Neuronal stem cell (in vitro differentiated cells): ENCODE data around the gene NPAS3.
A peak's percentile ranks its signal among the peaks of the same experiment; 100 is the strongest.

Experiments used
- DNase-seq: peaks from one replicate; pipeline ENCODE4 v3.0.0-alpha.2; 2013; ENCODE audit warnings: low spot score
- H2AFZ ChIP-seq: one replicate; pipeline ENCODE4 v1.6.1; 2013; ENCODE audit warnings: mild to moderate bottlenecking, low read length, inconsistent platforms
- H2AK5ac ChIP-seq: 2 replicates; pipeline ENCODE4 v1.6.1; 2013; ENCODE audit warnings: low read depth, mild to moderate bottlenecking, inconsistent platforms, low read length, moderate library complexity, mixed read lengths
- H2BK120ac ChIP-seq: 2 replicates; pipeline ENCODE4 v1.6.1; 2013; ENCODE audit warnings: low read depth, mild to moderate bottlenecking, inconsistent platforms, low read length, moderate library complexity, mixed read lengths
- H2BK12ac ChIP-seq: one replicate; pipeline ENCODE4 v1.6.1; 2013; ENCODE audit warnings: low read length, inconsistent platforms
- H2BK15ac ChIP-seq: 2 replicates; pipeline ENCODE4 v1.6.1; 2013; ENCODE audit warnings: mild to moderate bottlenecking, low read length, inconsistent platforms, mixed read lengths
- H2BK5ac ChIP-seq: one replicate; pipeline ENCODE4 v1.6.1; 2013; ENCODE audit warnings: inconsistent platforms, mild to moderate bottlenecking, low read length, moderate library complexity
- H3K14ac ChIP-seq: one replicate; pipeline ENCODE4 v1.6.1; 2013; ENCODE audit warnings: low read length, inconsistent platforms
- H3K18ac ChIP-seq: 2 replicates; pipeline ENCODE4 v1.6.1; 2013; ENCODE audit warnings: low read length, inconsistent platforms
- H3K23ac ChIP-seq: 2 replicates; pipeline ENCODE4 v1.6.1; 2013; ENCODE audit warnings: low read depth, mild to moderate bottlenecking, mixed read lengths, low read length, inconsistent platforms; ENCODE audit not compliant: poor library complexity
- H3K27ac ChIP-seq: replicated peaks from 3 replicates; pipeline ENCODE4 v1.5.1; 2013; ENCODE audit warnings: low read length, inconsistent platforms
- H3K27me3 ChIP-seq, 3 experiments: 2 replicates each; pipeline ENCODE4 v1.6.1; 2013; ENCODE audit warnings: low read length in 3 of 3, mild to moderate bottlenecking in 2 of 3, inconsistent platforms in 1 of 3, low read depth in 1 of 3, mixed read lengths in 1 of 3, moderate library complexity in 1 of 3; ENCODE audit not compliant: control insufficient read depth in 3 of 3, insufficient read depth in 3 of 3
- H3K36me3 ChIP-seq, 2 donors: replicated peaks in 1 of 2; 2 replicates each; pipeline ENCODE4 v1.6.1; 2013; ENCODE audit warnings: low read length in 2 of 2; ENCODE audit not compliant: control insufficient read depth in 2 of 2, insufficient read depth in 2 of 2
- H3K4ac ChIP-seq: 2 replicates; pipeline ENCODE4 v1.6.1; 2013; ENCODE audit warnings: inconsistent platforms, mild to moderate bottlenecking, low read length, moderate library complexity
- H3K4me1 ChIP-seq, 2 donors: 1 replicate in 1 of 2; 2 replicates in 1 of 2; pipeline ENCODE4 v1.6.1; 2013; ENCODE audit warnings: low read length in 2 of 2, low read depth in 1 of 2; ENCODE audit not compliant: control insufficient read depth in 2 of 2, insufficient read depth in 1 of 2
- H3K4me2 ChIP-seq: one replicate; pipeline ENCODE4 v1.6.1; 2013; ENCODE audit warnings: mild to moderate bottlenecking, low read length, inconsistent platforms; ENCODE audit not compliant: insufficient read depth, poor library complexity, severe bottlenecking
- H3K4me3 ChIP-seq, 2 donors: 2 replicates each; pipeline ENCODE4 v1.5.1; 2013; ENCODE audit warnings: low read length in 2 of 2, mild to moderate bottlenecking in 2 of 2, inconsistent platforms in 1 of 2, moderate library complexity in 1 of 2
- H3K79me1 ChIP-seq: one replicate; pipeline ENCODE4 v1.6.1; 2013; ENCODE audit warnings: low read depth, mild to moderate bottlenecking, inconsistent platforms, low read length, moderate library complexity
- H3K9ac ChIP-seq: one replicate; pipeline ENCODE4 v1.6.1; 2013; ENCODE audit warnings: mild to moderate bottlenecking, low read depth, low read length, inconsistent platforms; ENCODE audit not compliant: poor library complexity
- H3K9me3 ChIP-seq, 2 donors: replicated peaks in 1 of 2; 2 replicates each; pipeline versions ENCODE3 to v1.6.1; 2013; ENCODE audit warnings: low read length in 2 of 2, mild to moderate bottlenecking in 2 of 2, inconsistent platforms in 1 of 2, low read depth in 1 of 2, mixed read lengths in 1 of 2, moderate library complexity in 1 of 2; ENCODE audit not compliant: control insufficient read depth in 2 of 2, insufficient read depth in 1 of 2
- H4K8ac ChIP-seq: one replicate; pipeline ENCODE4 v1.6.1; 2013; ENCODE audit warnings: low read depth, mild to moderate bottlenecking, inconsistent platforms, low read length, moderate library complexity
- H4K91ac ChIP-seq: one replicate; pipeline ENCODE4 v1.6.1; 2013; ENCODE audit warnings: low read length, low read depth, mild to moderate bottlenecking, inconsistent platforms; ENCODE audit not compliant: poor library complexity
- WGBS, 2 donors: extraction: QIAGEN DNeasy Blood & Tissue Kit; methylation state at CpG; one replicate each; pipeline ENCODE4 v1.1.7; 2013; ENCODE audit warnings: missing lambda C conversion rate in 2 of 2, mixed read lengths in 1 of 2; ENCODE audit not compliant: insufficient read length in 2 of 2, insufficient replicate concordance in 1 of 2; ENCODE audit errors: extremely low coverage in 2 of 2; 5-methylcytosine and 5-hydroxymethylcytosine counted together

The NPAS3 gene

DNA sequence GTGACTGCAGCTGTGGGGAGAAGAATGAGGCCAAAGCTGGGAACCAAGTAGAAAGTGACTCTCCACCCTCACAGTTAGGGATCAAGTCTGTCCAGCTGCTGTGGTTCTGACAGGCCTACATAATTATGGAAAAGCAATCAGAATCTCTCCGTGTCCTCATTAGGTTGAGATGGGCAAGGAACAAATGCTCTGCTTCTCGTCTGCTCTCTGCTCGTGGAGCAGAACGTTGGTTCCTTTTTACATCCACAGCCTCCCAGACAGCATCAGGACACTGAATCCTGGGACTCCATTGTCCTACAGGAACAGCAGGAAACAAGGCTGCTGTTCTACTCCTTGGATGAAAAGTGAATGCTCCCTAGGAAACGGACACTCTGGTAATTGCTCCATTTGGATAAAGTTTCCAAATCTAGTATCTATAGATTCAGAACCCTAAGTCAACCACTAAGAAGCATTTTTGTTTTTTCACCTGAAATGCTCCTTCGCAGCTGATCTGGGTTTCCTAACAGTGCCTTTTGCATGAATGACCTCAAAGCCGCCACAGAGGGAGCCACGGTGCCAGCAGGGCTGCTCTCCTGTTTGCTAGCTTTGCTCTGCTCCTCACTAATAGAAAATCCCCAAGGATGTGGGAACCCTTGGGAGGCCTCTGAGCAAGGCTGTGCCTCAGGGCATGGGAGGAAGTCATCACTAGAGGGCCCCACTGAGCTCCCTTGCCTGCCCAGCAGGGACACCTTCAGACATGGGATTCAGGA is 910.2 kb downstream of the NPAS3 start:
- no peak overlapping the region for H3K4ac ChIP-seq
- H3K9ac ChIP-seq = no peak overlapping the region
- no peaks in the 10 kb centered on the region for H3K9me3 ChIP-seq
- DNase-seq = peak; percentile 85
- H3K4me1 ChIP-seq = peaks cover 2 to 9% of the 10 kb centered on the region in 2 donors
- H2BK15ac ChIP-seq = no peak overlapping the region
- no CpG with 5 or more reads among the region's 8 CpGs for WGBS, 2 donors
- no peak overlapping the region for H3K4me2 ChIP-seq
- H4K8ac ChIP-seq = no peak overlapping the region
- H2BK5ac ChIP-seq = no peak overlapping the region
- no peak overlapping the region for H2BK12ac ChIP-seq
- H3K18ac ChIP-seq = peak overlapping the region; percentile 4
- no peak overlapping the region for H3K23ac ChIP-seq
- no peak overlapping the region for H2AK5ac ChIP-seq
- peak overlapping the region; percentile 47 for H2AFZ ChIP-seq
- no peak overlapping the region for H3K14ac ChIP-seq
- H3K27ac ChIP-seq = no peak overlapping the region
- no peak overlapping the region for H3K4me3 ChIP-seq
- peaks cover 0 to 6% (median 0%) of the 10 kb centered on the region in 3 experiments for H3K27me3 ChIP-seq
- H3K79me1 ChIP-seq = no peaks in the 10 kb centered on the region
- H2BK120ac ChIP-seq = no peak overlapping the region
- H3K36me3 ChIP-seq = no peaks in the 10 kb centered on the region
- no peak overlapping the region for H4K91ac ChIP-seq

DNA sequence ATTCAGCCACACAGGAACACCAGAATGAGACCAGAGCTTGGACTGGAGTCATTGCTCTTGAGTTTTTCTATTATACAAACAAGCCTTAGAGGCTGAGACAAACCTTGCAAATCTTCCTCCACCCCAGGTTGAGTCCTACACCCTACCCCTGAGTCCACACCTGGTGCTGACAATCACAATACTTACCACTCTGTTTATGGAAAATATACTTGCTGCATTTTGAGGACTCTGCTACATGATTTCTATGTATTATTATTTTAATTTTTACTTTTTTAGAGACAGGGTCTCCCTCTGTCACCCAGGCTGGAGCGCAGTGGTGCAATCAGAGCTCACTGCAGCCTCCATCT is 910.7 kb downstream of the NPAS3 start:
- Histone ChIP-seq H3K27me3 (peaks cover 0 to 6% (median 0%) of the 10 kb centered on the region in 3 experiments), H3K23ac (no peak overlapping the region), H3K18ac (no peak overlapping the region), H3K27ac (no peak overlapping the region), H3K14ac (no peak overlapping the region), H2AK5ac (no peak overlapping the region), H4K91ac (no peak overlapping the region), H2BK15ac (no peak overlapping the region), H3K9me3 (no peaks in the 10 kb centered on the region), H3K4ac (no peak overlapping the region), H3K4me2 (no peak overlapping the region), H4K8ac (no peak overlapping the region), H3K4me1 (peaks cover 2 to 9% of the 10 kb centered on the region in 2 donors), H3K79me1 (no peaks in the 10 kb centered on the region), H3K36me3 (no peaks in the 10 kb centered on the region), H2BK5ac (no peak overlapping the region), H3K9ac (no peak overlapping the region), H2BK120ac (no peak overlapping the region), H2BK12ac (no peak overlapping the region), H2AFZ (no peak overlapping the region), H3K4me3 (no peak overlapping the region)
- WGBS, 2 donors = no CpG with 5 or more reads among the region's 1 CpG
- DNase-seq = no peak

DNA sequence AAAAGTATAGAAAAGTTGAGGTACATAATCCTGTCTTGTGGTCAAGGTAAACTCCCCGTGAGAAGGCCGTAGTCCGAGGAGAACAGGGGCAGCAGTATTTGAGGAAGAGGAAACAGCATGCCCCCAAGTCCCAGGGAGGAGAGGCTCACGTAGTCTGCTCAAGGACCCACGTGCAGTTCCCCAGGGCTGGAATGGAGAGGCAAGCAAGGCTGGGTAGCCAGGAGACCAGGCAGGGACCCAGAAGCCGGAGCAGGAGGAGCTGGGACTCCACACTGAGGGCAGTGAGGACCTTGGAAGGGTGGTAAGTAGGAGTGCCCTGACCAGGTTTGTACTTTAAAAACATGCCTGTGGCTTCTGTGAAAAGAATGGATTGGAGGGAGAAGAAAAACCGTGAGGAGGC is 912.1 kb downstream of the NPAS3 start:
- H2AK5ac ChIP-seq = peak overlapping the region; percentile 50
- peak overlapping the region; percentile 8 for H3K23ac ChIP-seq
- no peak overlapping the region for H3K9ac ChIP-seq
- H3K9me3 ChIP-seq = no peaks in the 10 kb centered on the region
- no peak overlapping the region for H4K8ac ChIP-seq
- H3K36me3 ChIP-seq = no peaks in the 10 kb centered on the region
- peak overlapping the region; percentile 53 for H2BK15ac ChIP-seq
- peaks cover 0 to 5% (median 0%) of the 10 kb centered on the region in 3 experiments for H3K27me3 ChIP-seq
- no peak overlapping the region for H2AFZ ChIP-seq
- no peak overlapping the region for H2BK5ac ChIP-seq
- H2BK12ac ChIP-seq = peak overlapping the region; percentile 7
- WGBS, 2 donors = no CpG with 5 or more reads among the region's 7 CpGs
- H3K4me3 ChIP-seq = no peak overlapping the region
- no peak for DNase-seq
- H3K4me2 ChIP-seq = no peak overlapping the region
- no peaks in the 10 kb centered on the region for H3K79me1 ChIP-seq
- no peak overlapping the region for H3K14ac ChIP-seq
- H3K4ac ChIP-seq = no peak overlapping the region
- H3K27ac ChIP-seq = no peak overlapping the region
- no peak overlapping the region for H4K91ac ChIP-seq
- no peak overlapping the region for H2BK120ac ChIP-seq
- peak overlapping the region; percentile 83 for H3K18ac ChIP-seq
- H3K4me1 ChIP-seq = peaks cover 2 to 9% of the 10 kb centered on the region in 2 donors

- Histone ChIP-seq H2BK12ac (no peak overlapping the region), H3K23ac (no peak overlapping the region), H2BK5ac (no peak overlapping the region), H4K91ac (no peak overlapping the region), H3K4me3 (no peak overlapping the region), H4K8ac (no peak overlapping the region), H3K9me3 (no peaks in the 10 kb centered on the region), H3K4ac (no peak overlapping the region), H3K18ac (no peak overlapping the region), H2BK15ac (no peak overlapping the region), H2AK5ac (no peak overlapping the region), H3K27me3 (peaks cover 0 to 8% (median 0%) of the 10 kb centered on the region in 3 experiments), H3K4me1 (peaks cover 2 to 9% of the 10 kb centered on the region in 2 donors), H3K14ac (no peak overlapping the region), H3K79me1 (no peaks in the 10 kb centered on the region), H2BK120ac (no peak overlapping the region), H3K27ac (no peak overlapping the region), H2AFZ (no peak overlapping the region), H3K36me3 (no peaks in the 10 kb centered on the region), H3K4me2 (no peak overlapping the region), H3K9ac (no peak overlapping the region)
- WGBS, 2 donors = no CpG with 5 or more reads among the region's 6 CpGs
- DNase-seq = no peak
These were observed 912.7 kb downstream of the NPAS3 start for GRCh38 chr14:33851366-33851765.
